Thyroid gland (tissue), 4 donors: ENCODE results near the gene MAP4.

Source experiments
- CTCF ChIP-seq, 6 experiments: fragments of 200-600 bp in 3 of 6; fragments of 450-650 bp in 3 of 6; sonication (generic) in 3 of 6; IDR thresholded peaks; one replicate each; pipeline ENCODE4 v1.5.1; 2016 to 2019; ENCODE audit warnings: antibody characterized with exemption in 6 of 6, mild to moderate bottlenecking in 2 of 6, inconsistent platforms in 1 of 6, moderate library complexity in 1 of 6
- POLR2A ChIP-seq, 2 donors: fragments of 450-650 bp; IDR thresholded peaks; one replicate each; pipeline ENCODE4 v1.6.1; 2017; ENCODE audit warnings: antibody characterized with exemption in 2 of 2, mild to moderate bottlenecking in 2 of 2, moderate library complexity in 1 of 2

DNA sequence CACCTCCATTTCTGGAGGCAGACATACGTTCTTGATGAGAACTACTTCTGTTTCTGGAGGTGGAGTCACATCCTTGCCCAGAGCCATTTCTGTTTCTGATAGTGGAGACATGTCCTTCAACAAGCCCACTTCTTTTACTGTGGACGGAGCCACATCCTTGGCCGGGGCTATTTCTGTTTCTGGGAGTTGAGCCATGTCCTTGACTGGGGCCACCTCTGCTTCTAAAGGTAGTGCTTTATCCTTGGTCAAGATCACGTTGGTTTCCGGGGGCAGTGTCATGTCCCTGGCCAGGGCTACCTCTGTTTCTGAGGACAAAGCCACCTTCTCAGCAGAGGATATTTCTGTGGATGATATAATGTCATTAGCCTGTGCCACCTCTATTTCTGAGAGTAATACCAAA, 100.0 kb downstream of the MAP4 start:
- TF ChIP-seq CTCF (IDR thresholded peaks at IDR 0.05) (no peak), POLR2A (IDR thresholded peaks at IDR 0.05) (no peak)
